ENCODE measurements around the gene HJURP.

DNA sequence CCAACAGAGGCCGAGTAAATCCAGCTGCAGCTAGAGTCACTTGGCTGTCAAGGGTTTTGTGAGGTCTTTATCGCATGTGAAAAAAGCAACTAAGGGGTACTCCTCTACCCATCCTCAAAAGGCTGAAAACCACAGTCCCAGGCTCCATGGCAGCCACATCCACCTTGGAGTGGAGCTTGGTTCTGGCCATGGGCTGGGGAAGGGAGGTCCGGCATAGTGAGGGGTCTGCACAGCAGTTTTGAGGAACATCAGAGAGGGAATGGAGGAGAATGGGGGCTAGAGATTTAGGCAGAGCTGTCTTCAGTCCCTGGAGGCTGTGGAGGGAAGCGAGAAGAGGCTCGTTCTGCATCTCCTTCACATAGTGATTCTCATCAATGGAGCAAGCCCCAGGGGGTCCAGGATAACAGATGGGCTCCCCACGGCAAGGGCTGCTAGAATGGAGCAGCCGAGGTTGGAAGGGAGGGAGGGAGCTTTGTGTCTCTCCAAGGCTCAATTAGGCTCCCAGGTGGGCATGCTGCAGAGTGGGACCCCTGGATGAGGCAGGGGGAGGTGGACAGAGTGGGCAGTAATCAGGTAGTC lies 55.2 kb downstream of the HJURP start:
- TF ChIP-seq, protein P1, sequence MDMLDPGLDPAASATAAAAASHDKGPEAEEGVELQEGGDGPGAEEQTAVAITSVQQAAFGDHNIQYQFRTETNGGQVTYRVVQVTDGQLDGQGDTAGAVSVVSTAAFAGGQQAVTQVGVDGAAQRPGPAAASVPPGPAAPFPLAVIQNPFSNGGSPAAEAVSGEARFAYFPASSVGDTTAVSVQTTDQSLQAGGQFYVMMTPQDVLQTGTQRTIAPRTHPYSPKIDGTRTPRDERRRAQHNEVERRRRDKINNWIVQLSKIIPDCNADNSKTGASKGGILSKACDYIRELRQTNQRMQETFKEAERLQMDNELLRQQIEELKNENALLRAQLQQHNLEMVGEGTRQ (IDR thresholded peaks at IDR 0.05) = no peak
- TF ChIP-seq ZC3H11A (IDR thresholded peaks at IDR 0.05) (no peak), POLR2A (IDR thresholded peaks at IDR 0.05; ENCODE audit: low read length) (no peak), TP53 (CRISPR knock-in tag; IDR thresholded peaks at IDR 0.05) (no peak), CEBPB (IDR thresholded peaks at IDR 0.05) (no peak), KDM1A (IDR thresholded peaks at IDR 0.05; ENCODE audit: low read depth) (no peak), CBX2 (IDR thresholded peaks at IDR 0.05; ENCODE audit: borderline replicate concordance, low read depth) (no peak), EHMT2 (IDR thresholded peaks at IDR 0.05; ENCODE audit: low read depth) (no peak)
- TF ChIP-seq, protein P2, sequence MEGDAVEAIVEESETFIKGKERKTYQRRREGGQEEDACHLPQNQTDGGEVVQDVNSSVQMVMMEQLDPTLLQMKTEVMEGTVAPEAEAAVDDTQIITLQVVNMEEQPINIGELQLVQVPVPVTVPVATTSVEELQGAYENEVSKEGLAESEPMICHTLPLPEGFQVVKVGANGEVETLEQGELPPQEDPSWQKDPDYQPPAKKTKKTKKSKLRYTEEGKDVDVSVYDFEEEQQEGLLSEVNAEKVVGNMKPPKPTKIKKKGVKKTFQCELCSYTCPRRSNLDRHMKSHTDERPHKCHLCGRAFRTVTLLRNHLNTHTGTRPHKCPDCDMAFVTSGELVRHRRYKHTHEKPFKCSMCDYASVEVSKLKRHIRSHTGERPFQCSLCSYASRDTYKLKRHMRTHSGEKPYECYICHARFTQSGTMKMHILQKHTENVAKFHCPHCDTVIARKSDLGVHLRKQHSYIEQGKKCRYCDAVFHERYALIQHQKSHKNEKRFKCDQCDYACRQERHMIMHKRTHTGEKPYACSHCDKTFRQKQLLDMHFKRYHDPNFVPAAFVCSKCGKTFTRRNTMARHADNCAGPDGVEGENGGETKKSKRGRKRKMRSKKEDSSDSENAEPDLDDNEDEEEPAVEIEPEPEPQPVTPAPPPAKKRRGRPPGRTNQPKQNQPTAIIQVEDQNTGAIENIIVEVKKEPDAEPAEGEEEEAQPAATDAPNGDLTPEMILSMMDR (IDR thresholded peaks at IDR 0.05) = no peak
